Measurements from ENCODE around the gene PLPPR2.
"Not testable (repeated sequence)": the region's sequence is repeated elsewhere in the genome, so short reads cannot be mapped to it uniquely, and the experiment has no call there.

The PLPPR2 gene

DNA sequence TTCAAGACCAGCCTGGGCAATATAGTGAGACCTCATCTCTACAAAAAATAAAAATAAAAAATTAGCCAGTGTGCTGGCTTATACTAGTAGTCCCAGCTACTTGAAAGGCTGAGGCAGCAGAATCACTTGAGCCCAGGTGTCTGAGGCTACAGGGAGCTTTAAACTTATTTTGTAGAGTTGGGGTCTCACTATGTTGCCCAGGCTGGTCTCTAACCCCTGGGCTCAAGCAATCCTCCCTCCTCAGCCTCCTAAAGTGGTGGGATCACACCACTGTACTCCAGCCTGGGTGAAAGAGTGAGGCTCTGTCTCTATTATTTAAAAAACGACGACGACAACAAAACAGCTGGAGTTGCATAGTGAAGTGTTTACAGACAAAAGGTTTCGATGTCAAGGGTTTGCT lies 23.7 kb upstream of the PLPPR2 start:
- TF ChIP-seq SPI1 (IDR thresholded peaks at IDR 0.05; ENCODE audit: borderline replicate concordance, low read depth) (no peak), POLR2AphosphoS5 (IDR thresholded peaks at IDR 0.05; ENCODE audit: low read depth) (no peak), GABPA (IDR thresholded peaks at IDR 0.05; ENCODE audit: low read depth) (no peak)
- TF ChIP-seq, protein P1, sequence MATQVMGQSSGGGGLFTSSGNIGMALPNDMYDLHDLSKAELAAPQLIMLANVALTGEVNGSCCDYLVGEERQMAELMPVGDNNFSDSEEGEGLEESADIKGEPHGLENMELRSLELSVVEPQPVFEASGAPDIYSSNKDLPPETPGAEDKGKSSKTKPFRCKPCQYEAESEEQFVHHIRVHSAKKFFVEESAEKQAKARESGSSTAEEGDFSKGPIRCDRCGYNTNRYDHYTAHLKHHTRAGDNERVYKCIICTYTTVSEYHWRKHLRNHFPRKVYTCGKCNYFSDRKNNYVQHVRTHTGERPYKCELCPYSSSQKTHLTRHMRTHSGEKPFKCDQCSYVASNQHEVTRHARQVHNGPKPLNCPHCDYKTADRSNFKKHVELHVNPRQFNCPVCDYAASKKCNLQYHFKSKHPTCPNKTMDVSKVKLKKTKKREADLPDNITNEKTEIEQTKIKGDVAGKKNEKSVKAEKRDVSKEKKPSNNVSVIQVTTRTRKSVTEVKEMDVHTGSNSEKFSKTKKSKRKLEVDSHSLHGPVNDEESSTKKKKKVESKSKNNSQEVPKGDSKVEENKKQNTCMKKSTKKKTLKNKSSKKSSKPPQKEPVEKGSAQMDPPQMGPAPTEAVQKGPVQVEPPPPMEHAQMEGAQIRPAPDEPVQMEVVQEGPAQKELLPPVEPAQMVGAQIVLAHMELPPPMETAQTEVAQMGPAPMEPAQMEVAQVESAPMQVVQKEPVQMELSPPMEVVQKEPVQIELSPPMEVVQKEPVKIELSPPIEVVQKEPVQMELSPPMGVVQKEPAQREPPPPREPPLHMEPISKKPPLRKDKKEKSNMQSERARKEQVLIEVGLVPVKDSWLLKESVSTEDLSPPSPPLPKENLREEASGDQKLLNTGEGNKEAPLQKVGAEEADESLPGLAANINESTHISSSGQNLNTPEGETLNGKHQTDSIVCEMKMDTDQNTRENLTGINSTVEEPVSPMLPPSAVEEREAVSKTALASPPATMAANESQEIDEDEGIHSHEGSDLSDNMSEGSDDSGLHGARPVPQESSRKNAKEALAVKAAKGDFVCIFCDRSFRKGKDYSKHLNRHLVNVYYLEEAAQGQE (IDR thresholded peaks at IDR 0.05; ENCODE audit: insufficient replicate concordance, low read depth), result no peak
- TF ChIP-seq, protein P2, sequence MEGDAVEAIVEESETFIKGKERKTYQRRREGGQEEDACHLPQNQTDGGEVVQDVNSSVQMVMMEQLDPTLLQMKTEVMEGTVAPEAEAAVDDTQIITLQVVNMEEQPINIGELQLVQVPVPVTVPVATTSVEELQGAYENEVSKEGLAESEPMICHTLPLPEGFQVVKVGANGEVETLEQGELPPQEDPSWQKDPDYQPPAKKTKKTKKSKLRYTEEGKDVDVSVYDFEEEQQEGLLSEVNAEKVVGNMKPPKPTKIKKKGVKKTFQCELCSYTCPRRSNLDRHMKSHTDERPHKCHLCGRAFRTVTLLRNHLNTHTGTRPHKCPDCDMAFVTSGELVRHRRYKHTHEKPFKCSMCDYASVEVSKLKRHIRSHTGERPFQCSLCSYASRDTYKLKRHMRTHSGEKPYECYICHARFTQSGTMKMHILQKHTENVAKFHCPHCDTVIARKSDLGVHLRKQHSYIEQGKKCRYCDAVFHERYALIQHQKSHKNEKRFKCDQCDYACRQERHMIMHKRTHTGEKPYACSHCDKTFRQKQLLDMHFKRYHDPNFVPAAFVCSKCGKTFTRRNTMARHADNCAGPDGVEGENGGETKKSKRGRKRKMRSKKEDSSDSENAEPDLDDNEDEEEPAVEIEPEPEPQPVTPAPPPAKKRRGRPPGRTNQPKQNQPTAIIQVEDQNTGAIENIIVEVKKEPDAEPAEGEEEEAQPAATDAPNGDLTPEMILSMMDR (IDR thresholded peaks at IDR 0.05; ENCODE audit: insufficient read depth, low read length), result no peak
- DNase-seq (ENCODE audit: low read depth in 1 of 2, low spot score in 1 of 2), result no peak
- Histone ChIP-seq H3K27me3 (ENCODE audit: insufficient read depth, poor library complexity, severe bottlenecking) (no peaks in the 10 kb centered on the region), H3K4me3 (replicated peaks; ENCODE audit: insufficient read depth, low read length) (no peak overlapping the region), H3K27ac (replicated peaks) (no peak overlapping the region)

DNA sequence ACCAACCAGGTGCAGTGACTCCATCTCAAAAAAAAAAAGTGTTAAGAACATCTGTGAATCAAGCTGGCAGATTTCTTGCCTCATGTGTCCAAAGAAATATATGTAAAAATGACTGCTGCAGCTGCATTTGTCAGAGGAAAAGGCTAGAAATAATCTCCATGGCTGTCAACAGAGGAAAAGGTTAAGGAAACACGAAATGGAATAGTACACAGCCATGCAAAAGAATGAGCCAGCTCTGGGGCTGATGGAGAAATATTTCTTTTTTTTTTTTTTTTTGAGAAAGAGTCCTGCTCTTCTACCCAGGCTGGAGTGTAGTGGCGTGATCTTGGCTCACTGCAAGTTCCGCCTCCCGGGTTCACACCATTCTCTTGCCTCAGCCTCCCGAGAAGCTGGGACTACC lies 22.4 kb upstream of the PLPPR2 start:
- Histone ChIP-seq H3K27me3 (ENCODE audit: insufficient read depth, poor library complexity, severe bottlenecking) (no peaks in the 10 kb centered on the region), H3K4me3 (replicated peaks; ENCODE audit: insufficient read depth, low read length) (no peak overlapping the region), H3K27ac (replicated peaks) (no peak overlapping the region)
- TF ChIP-seq POLR2AphosphoS5 (IDR thresholded peaks at IDR 0.05; ENCODE audit: low read depth) (no peak), GABPA (IDR thresholded peaks at IDR 0.05; ENCODE audit: low read depth) (no peak), SPI1 (IDR thresholded peaks at IDR 0.05; ENCODE audit: borderline replicate concordance, low read depth) (no peak)
- TF ChIP-seq, protein P1 (IDR thresholded peaks at IDR 0.05; ENCODE audit: insufficient replicate concordance, low read depth), result no peak
- TF ChIP-seq, protein P2 (IDR thresholded peaks at IDR 0.05; ENCODE audit: insufficient read depth, low read length), result no peak
- DNase-seq (ENCODE audit: low read depth in 1 of 2, low spot score in 1 of 2), result no peak

DNA sequence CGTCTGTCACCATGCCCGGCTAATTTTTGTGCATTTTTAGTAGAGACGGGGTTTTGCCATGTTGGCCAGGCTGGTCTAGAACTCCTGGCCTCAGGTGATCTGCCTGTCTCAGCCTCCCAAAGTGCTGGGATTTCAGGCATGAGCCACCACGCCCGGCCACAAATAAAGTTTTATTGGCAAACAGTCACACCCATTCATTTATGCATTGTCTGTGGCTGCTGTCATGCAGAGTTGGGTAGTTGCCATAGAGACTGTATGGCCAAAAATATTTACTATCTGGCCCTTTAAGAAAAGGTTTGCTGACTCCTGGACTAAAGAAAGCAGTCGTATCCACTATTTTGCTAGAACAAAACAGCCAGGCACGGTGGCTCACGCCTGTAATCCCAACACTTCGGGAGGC lies 21.4 kb upstream of the PLPPR2 start:
- DNase-seq (ENCODE audit: low read depth in 1 of 2, low spot score in 1 of 2); H3K27ac ChIP-seq (replicated peaks); H3K27me3 ChIP-seq (ENCODE audit: insufficient read depth, poor library complexity, severe bottlenecking); H3K4me3 ChIP-seq (replicated peaks; ENCODE audit: insufficient read depth, low read length): not testable (repeated sequence)

DNA sequence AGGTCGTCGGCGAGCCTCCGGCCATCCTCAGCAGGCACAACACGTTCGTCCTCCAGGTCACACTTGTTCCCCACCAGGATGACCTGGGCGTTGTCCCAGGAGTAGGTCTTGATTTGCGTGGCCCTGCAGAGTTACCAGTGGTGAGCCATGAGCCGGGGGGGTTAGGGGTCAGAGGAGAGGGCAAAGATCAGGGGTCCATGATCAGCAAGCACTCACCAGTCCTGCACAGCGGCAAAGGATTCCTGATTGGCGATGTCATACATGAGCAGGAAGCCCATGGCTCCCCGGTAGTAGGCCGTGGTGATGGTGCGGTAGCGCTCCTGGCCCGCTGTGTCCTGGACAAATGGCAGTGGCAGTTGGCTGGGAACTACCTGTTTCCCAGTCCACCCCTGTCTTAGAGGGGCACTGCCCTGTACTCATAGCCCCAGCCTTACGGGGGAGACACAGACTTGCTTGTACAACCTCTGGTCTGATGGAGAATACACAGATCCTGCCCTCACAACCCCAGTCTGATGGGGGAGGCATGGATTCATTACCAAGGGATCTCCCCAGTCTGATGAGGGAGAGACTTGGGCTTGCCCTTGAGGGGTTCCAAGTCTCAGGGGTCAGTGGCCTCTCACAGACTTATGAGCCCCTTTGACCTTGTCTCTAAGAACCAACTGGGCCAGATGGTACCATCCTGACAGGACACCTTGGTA lies 19.6 kb upstream of the PLPPR2 start:
- no peak overlapping the region for H3K27ac ChIP-seq (replicated peaks)
- H3K27me3 ChIP-seq (ENCODE audit: insufficient read depth, poor library complexity, severe bottlenecking), result no peaks in the 10 kb centered on the region
- no peak overlapping the region for H3K4me3 ChIP-seq (replicated peaks; ENCODE audit: insufficient read depth, low read length)
- TF ChIP-seq, protein P1 (IDR thresholded peaks at IDR 0.05; ENCODE audit: insufficient replicate concordance, low read depth), result no peak
- TF ChIP-seq POLR2AphosphoS5 (IDR thresholded peaks at IDR 0.05; ENCODE audit: low read depth) (no peak), SPI1 (IDR thresholded peaks at IDR 0.05; ENCODE audit: borderline replicate concordance, low read depth) (no peak), GABPA (IDR thresholded peaks at IDR 0.05; ENCODE audit: low read depth) (no peak)
- TF ChIP-seq, protein P2 (IDR thresholded peaks at IDR 0.05; ENCODE audit: insufficient read depth, low read length), result no peak
- no peak for DNase-seq (ENCODE audit: low read depth in 1 of 2, low spot score in 1 of 2)
